HG03565 (cell line): ENCODE results near the gene TUBA8.
"Not testable (repeated sequence)": the region's sequence is repeated elsewhere in the genome, so short reads cannot be mapped to it uniquely, and the experiment has no call there.

Experiments used
- ATAC-seq: cut with Tn5 transposase; IDR thresholded peaks from one replicate; pipeline ENCODE4 v1.9.1; 2021; ENCODE audit warnings: mild to moderate bottlenecking, moderate library complexity; ENCODE audit not compliant: unreplicated experiment

TUBA8 gene

GRCh38 chr22:18123476-18124025 lies 12.9 kb downstream of the TUBA8 start:
- not testable (repeated sequence) for ATAC-seq

- no peak for ATAC-seq
Measured at GRCh38 chr22:18126606-18127005, 16.0 kb downstream of the TUBA8 start.

GRCh38 chr22:18130018-18130417 lies 19.4 kb downstream of the TUBA8 start:
- no peak for ATAC-seq

GRCh38 chr22:18130699-18131429 lies 20.3 kb downstream of the TUBA8 start:
- no peak for ATAC-seq

- no peak for ATAC-seq
Measured at GRCh38 chr22:18133452-18133851, 22.8 kb downstream of the TUBA8 start.

- no peak for ATAC-seq
Measured at GRCh38 chr22:18136563-18137320, 26.1 kb downstream of the TUBA8 start.

GRCh38 chr22:18141004-18141403 lies 30.4 kb downstream of the TUBA8 start:
- ATAC-seq: not testable (repeated sequence)

- no peak for ATAC-seq
Measured at GRCh38 chr22:18144105-18144504, 33.5 kb downstream of the TUBA8 start.

GRCh38 chr22:18145676-18146388 lies 35.2 kb downstream of the TUBA8 start:
- no peak for ATAC-seq

- no peak for ATAC-seq
Measured at GRCh38 chr22:18146389-18146753, 35.8 kb downstream of the TUBA8 start.

- ATAC-seq: no peak
Measured at GRCh38 chr22:18147791-18148190, 37.2 kb downstream of the TUBA8 start.

GRCh38 chr22:18148293-18148965 lies 37.8 kb downstream of the TUBA8 start:
- ATAC-seq: no peak

- no peak for ATAC-seq
Measured at GRCh38 chr22:18152519-18152918, 41.9 kb downstream of the TUBA8 start.

- no peak for ATAC-seq
Measured at GRCh38 chr22:18154821-18155390, 44.3 kb downstream of the TUBA8 start.

- ATAC-seq: not testable (repeated sequence)
Measured at GRCh38 chr22:18155546-18155945, 44.9 kb downstream of the TUBA8 start.

- ATAC-seq: no peak
Measured at GRCh38 chr22:18156878-18157713, 46.5 kb downstream of the TUBA8 start.

- no peak for ATAC-seq
Measured at GRCh38 chr22:18157714-18158028, 47.1 kb downstream of the TUBA8 start.

- ATAC-seq: not testable (repeated sequence)
Measured at GRCh38 chr22:18160641-18161040, 50.0 kb downstream of the TUBA8 start.

GRCh38 chr22:18163843-18164242 lies 53.2 kb downstream of the TUBA8 start:
- ATAC-seq: peak; percentile 71

- ATAC-seq: not testable (repeated sequence)
Measured at GRCh38 chr22:18164584-18164983, 54.0 kb downstream of the TUBA8 start.
